ENCODE results near the gene SYP.

DNA sequence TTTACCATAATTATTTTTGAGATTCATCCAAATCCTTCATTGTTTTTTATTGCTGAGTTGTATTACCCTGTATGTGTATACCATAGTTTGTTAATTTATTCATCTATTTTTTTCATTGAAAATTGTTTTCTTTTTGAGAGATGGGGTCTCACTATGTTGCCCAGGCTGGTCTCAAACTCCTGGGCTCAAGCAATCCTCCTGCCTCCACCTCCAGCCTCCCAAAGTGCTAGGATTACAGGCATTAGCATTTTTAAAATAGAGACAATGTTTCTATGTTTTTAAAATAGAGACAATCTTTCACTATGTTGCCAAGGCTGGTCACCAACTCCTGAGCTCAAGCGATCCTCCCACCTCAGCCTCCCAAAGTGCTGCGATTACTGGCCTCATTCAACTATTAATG is 39.1 kb downstream of the SYP start:
- TF ChIP-seq EZH2 (IDR thresholded peaks at IDR 0.05; ENCODE audit: insufficient read depth, low read length) = no peak
- TF ChIP-seq, protein P1, sequence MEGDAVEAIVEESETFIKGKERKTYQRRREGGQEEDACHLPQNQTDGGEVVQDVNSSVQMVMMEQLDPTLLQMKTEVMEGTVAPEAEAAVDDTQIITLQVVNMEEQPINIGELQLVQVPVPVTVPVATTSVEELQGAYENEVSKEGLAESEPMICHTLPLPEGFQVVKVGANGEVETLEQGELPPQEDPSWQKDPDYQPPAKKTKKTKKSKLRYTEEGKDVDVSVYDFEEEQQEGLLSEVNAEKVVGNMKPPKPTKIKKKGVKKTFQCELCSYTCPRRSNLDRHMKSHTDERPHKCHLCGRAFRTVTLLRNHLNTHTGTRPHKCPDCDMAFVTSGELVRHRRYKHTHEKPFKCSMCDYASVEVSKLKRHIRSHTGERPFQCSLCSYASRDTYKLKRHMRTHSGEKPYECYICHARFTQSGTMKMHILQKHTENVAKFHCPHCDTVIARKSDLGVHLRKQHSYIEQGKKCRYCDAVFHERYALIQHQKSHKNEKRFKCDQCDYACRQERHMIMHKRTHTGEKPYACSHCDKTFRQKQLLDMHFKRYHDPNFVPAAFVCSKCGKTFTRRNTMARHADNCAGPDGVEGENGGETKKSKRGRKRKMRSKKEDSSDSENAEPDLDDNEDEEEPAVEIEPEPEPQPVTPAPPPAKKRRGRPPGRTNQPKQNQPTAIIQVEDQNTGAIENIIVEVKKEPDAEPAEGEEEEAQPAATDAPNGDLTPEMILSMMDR (IDR thresholded peaks at IDR 0.05; ENCODE audit: insufficient read depth, low read depth, low read length) = no peak
